Neural crest cell (in vitro differentiated cells): ENCODE results near the gene IL17RE. TPM values are rescaled to one million over a fixed set of nuclear protein-coding genes. Genes with fewer than 3 reads are reported as not detected.
A peak's percentile ranks its signal among the peaks of the same experiment; 100 is the strongest.

ENCODE experiments used
- DNase-seq: peaks from one replicate; pipeline ENCODE4 v3.0.0; 2021; ENCODE audit warnings: low read depth, mixed read lengths, low spot score
- H3K27ac Mint-ChIP-seq: one replicate; pipeline ENCODE4 v1.8.0; 2021; ENCODE audit warnings: mild to moderate bottlenecking, mixed read lengths; ENCODE audit not compliant: unreplicated experiment
- H3K27me3 Mint-ChIP-seq: 2 replicates; pipeline ENCODE4 v1.8.0; 2021; ENCODE audit warnings: low read depth, mild to moderate bottlenecking, mixed read lengths
- H3K36me3 Mint-ChIP-seq: 2 replicates; pipeline ENCODE4 v1.8.0; 2021; ENCODE audit warnings: low read depth, mild to moderate bottlenecking, mixed read lengths
- H3K4me1 Mint-ChIP-seq: 2 replicates; pipeline ENCODE4 v1.8.0; 2021; ENCODE audit warnings: mixed read lengths
- H3K4me3 Mint-ChIP-seq: one replicate; pipeline ENCODE4 v1.8.0; 2021; ENCODE audit warnings: mild to moderate bottlenecking, mixed read lengths
- H3K9me3 Mint-ChIP-seq: 2 replicates; pipeline ENCODE4 v1.8.0; 2021; ENCODE audit warnings: mixed read lengths
- CTCF ChIP-seq: fragments of 200-600 bp; sonication (generic); conservative IDR thresholded peaks from 2 replicates; pipeline ENCODE4 v1.5.0; 2021; ENCODE audit warnings: antibody characterized with exemption, mild to moderate bottlenecking
- total RNA-seq: library from RNA; stranded (reverse); gene quantifications from 2 replicates; pipeline ENCODE4 v1.2.1, GENCODE V29; 2021

IL17RE gene
- total RNA-seq, 1 donor from 2014 or later = 1.7 TPM

GRCh38 chr3:9951962-9952805 is 49.5 kb downstream of the IL17RE start, which contains the start of gene PRRT3:
TSS of gene PRRT3 (minus strand) at chr3:9952408. CDS start at chr3:9950115, 2,293 bp downstream.
- H3K27me3 Mint-ChIP-seq = peaks cover 4% of the 10 kb centered on the region
- no peak for TF ChIP-seq CTCF

GRCh38 chr3:9955067-9955502 is 52.4 kb downstream of the IL17RE start:
- Mint-ChIP-seq H3K27me3 (no peaks in the 10 kb centered on the region), H3K9me3 (no peaks in the 10 kb centered on the region), H3K27ac (no peak overlapping the region), H3K36me3 (no peaks in the 10 kb centered on the region), H3K4me3 (no peak overlapping the region), H3K4me1 (no peaks in the 10 kb centered on the region)
- DNase-seq = no peak
- no peak for TF ChIP-seq CTCF

More at GRCh38 chr3:9951962-9952805, 49.5 kb downstream of the IL17RE start, which contains the start of gene PRRT3:
- DNase-seq = peak; percentile 42
- H3K4me3 Mint-ChIP-seq = peak within 1 kb of the TSS; percentile 84
- no peak within 1 kb of the TSS for H3K27ac Mint-ChIP-seq
- no peaks in the 10 kb centered on the region for H3K36me3 Mint-ChIP-seq
- no peaks in the 10 kb centered on the region for H3K4me1 Mint-ChIP-seq
- no peaks in the 10 kb centered on the region for H3K9me3 Mint-ChIP-seq

- Mint-ChIP-seq H3K36me3 (no peaks in the 10 kb centered on the region), H3K9me3 (no peaks in the 10 kb centered on the region), H3K27ac (no peak overlapping the region), H3K4me3 (peak overlapping the region; percentile 23), H3K27me3 (no peaks in the 10 kb centered on the region), H3K4me1 (no peaks in the 10 kb centered on the region)
- TF ChIP-seq CTCF = no peak
- no peak for DNase-seq
These were observed 53.1 kb downstream of the IL17RE start for GRCh38 chr3:9955611-9956352.

GRCh38 chr3:9957214-9957613 is 54.6 kb downstream of the IL17RE start:
- H3K27me3 Mint-ChIP-seq = no peaks in the 10 kb centered on the region
- no peak overlapping the region for H3K27ac Mint-ChIP-seq
- H3K4me1 Mint-ChIP-seq = no peaks in the 10 kb centered on the region
- no peak for DNase-seq
- H3K9me3 Mint-ChIP-seq = no peaks in the 10 kb centered on the region
- no peaks in the 10 kb centered on the region for H3K36me3 Mint-ChIP-seq
- H3K4me3 Mint-ChIP-seq = no peak overlapping the region
- TF ChIP-seq CTCF = no peak

- H3K9me3 Mint-ChIP-seq = no peaks in the 10 kb centered on the region
- no peak overlapping the region for H3K4me3 Mint-ChIP-seq
- no peak for DNase-seq
- H3K27ac Mint-ChIP-seq = no peak overlapping the region
- no peaks in the 10 kb centered on the region for H3K27me3 Mint-ChIP-seq
- H3K4me1 Mint-ChIP-seq = no peaks in the 10 kb centered on the region
- H3K36me3 Mint-ChIP-seq = peaks cover 24% of the 10 kb centered on the region
- TF ChIP-seq CTCF = no peak
These were observed 62.7 kb downstream of the IL17RE start for GRCh38 chr3:9965200-9965875.
